Parathyroid adenoma (tissue), 2 donors: ENCODE data around the gene FMO5.
"Not testable (repeated sequence)": the region's sequence is repeated elsewhere in the genome, so short reads cannot be mapped to it uniquely, and the experiment has no call there.

Source experiments
- H2AFZ ChIP-seq: fragments of 300-600 bp; sonication (generic); one replicate; pipeline ENCODE4 v1.7.0; 2017; ENCODE audit warnings: antibody characterized with exemption, mild to moderate bottlenecking
- H3K27ac ChIP-seq: fragments of 300-600 bp; sonication (generic); one replicate; pipeline ENCODE4 v1.7.0; 2017
- H3K27me3 ChIP-seq: fragments of 300-600 bp; sonication (generic); one replicate; pipeline ENCODE4 v1.7.0; 2017; ENCODE audit warnings: low read length; ENCODE audit not compliant: control insufficient read depth, insufficient read depth
- H3K36me3 ChIP-seq: fragments of 300-600 bp; sonication (generic); one replicate; pipeline ENCODE4 v1.7.0; 2017; ENCODE audit warnings: low read length; ENCODE audit not compliant: control insufficient read depth, insufficient read depth
- H3K4me1 ChIP-seq: fragments of 300-600 bp; sonication (generic); one replicate; pipeline ENCODE4 v1.7.0; 2017; ENCODE audit warnings: control low read depth
- H3K4me2 ChIP-seq: fragments of 300-600 bp; sonication (generic); one replicate; pipeline ENCODE4 v1.7.0; 2017; ENCODE audit warnings: low read length
- H3K4me3 ChIP-seq: fragments of 300-600 bp; sonication (generic); one replicate; pipeline ENCODE4 v1.7.0; 2017; ENCODE audit warnings: low read depth, low read length
- H3K79me2 ChIP-seq: fragments of 300-600 bp; sonication (generic); one replicate; pipeline ENCODE4 v1.7.0; 2017; ENCODE audit warnings: control low read depth
- H3K9ac ChIP-seq: fragments of 300-600 bp; sonication (generic); one replicate; pipeline ENCODE4 v1.7.0; 2017; ENCODE audit warnings: mild to moderate bottlenecking
- H3K9me3 ChIP-seq: fragments of 300-600 bp; sonication (generic); one replicate; pipeline ENCODE4 v1.7.0; 2017; ENCODE audit warnings: low read length; ENCODE audit not compliant: control insufficient read depth
- TF ChIP-seq, protein P1 (sequence below): fragments of 300-600 bp; sonication (generic); IDR thresholded peaks from one replicate; pipeline ENCODE4 v1.7.0; 2017; ENCODE audit warnings: antibody characterized with exemption, mild to moderate bottlenecking
- donor health status: primary hyperparathyroidism.

Gene FMO5

DNA sequence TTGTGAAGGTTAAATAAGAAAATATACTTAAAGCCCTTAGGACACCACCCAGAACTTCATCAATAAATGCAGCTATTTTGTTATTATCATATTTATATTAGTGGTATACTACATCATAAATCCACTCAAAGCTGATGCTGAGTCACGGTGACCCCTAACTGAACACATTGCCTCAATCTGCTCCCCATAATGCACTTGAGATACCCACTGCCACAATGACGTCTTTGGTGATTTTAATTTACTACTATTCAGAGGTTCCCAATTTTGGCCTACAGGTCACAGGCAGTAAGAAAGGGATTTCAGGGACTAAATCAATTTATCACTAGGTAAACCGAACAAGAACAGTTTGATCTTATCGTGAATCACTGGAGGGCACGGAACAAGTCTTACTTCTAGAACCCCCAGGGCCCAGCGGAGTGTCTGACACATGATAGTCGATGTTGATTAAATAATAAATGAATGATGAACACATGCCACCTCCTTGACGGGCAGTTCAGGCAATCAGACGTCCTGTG is 16.9 kb upstream of the FMO5 start:
- Histone ChIP-seq H3K36me3 (no peaks in the 10 kb centered on the region), H3K79me2 (peaks cover 8% of the 10 kb centered on the region), H3K27ac (peak overlapping the region; percentile 82), H3K4me3 (peak overlapping the region; percentile 58), H2AFZ (peak overlapping the region; percentile 93), H3K4me2 (peak overlapping the region; percentile 75), H3K9me3 (no peaks in the 10 kb centered on the region), H3K4me1 (peaks cover 4% of the 10 kb centered on the region), H3K27me3 (no peaks in the 10 kb centered on the region), H3K9ac (no peak overlapping the region)
- TF ChIP-seq, protein P1, sequence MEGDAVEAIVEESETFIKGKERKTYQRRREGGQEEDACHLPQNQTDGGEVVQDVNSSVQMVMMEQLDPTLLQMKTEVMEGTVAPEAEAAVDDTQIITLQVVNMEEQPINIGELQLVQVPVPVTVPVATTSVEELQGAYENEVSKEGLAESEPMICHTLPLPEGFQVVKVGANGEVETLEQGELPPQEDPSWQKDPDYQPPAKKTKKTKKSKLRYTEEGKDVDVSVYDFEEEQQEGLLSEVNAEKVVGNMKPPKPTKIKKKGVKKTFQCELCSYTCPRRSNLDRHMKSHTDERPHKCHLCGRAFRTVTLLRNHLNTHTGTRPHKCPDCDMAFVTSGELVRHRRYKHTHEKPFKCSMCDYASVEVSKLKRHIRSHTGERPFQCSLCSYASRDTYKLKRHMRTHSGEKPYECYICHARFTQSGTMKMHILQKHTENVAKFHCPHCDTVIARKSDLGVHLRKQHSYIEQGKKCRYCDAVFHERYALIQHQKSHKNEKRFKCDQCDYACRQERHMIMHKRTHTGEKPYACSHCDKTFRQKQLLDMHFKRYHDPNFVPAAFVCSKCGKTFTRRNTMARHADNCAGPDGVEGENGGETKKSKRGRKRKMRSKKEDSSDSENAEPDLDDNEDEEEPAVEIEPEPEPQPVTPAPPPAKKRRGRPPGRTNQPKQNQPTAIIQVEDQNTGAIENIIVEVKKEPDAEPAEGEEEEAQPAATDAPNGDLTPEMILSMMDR = no peak

DNA sequence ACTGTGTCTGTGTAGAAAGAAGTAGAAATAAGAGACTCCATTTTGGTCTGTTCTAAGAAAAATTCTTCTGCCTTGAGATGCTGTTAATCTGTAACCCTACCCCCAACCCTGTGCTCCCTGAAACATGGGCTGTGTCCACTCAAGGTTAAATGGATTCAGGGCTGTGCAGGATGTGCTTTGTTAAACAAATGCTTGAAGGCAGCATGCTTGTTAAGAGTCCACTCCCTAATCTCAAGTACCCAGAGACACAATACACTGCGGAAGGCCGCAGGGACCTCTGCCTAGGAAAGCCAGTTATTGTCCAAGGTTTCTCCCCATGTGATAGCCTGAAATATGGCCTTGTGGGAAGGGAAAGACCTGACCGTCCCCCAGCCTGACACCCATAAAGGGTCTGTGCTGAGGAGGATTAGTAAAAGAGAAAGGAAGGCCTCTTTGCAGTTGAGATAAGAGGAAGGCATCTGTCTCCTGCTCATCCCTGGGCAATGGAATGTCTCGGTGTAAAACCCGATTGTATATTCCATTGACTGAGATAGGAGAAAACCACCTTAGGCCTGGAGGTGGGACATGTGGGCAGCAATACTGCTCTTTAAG is 15.1 kb upstream of the FMO5 start:
- H3K4me1 ChIP-seq, H3K4me3 ChIP-seq, H3K36me3 ChIP-seq, H3K27ac ChIP-seq, H3K9me3 ChIP-seq, H2AFZ ChIP-seq, H3K79me2 ChIP-seq, H3K4me2 ChIP-seq, H3K27me3 ChIP-seq, H3K9ac ChIP-seq: not testable (repeated sequence)

DNA sequence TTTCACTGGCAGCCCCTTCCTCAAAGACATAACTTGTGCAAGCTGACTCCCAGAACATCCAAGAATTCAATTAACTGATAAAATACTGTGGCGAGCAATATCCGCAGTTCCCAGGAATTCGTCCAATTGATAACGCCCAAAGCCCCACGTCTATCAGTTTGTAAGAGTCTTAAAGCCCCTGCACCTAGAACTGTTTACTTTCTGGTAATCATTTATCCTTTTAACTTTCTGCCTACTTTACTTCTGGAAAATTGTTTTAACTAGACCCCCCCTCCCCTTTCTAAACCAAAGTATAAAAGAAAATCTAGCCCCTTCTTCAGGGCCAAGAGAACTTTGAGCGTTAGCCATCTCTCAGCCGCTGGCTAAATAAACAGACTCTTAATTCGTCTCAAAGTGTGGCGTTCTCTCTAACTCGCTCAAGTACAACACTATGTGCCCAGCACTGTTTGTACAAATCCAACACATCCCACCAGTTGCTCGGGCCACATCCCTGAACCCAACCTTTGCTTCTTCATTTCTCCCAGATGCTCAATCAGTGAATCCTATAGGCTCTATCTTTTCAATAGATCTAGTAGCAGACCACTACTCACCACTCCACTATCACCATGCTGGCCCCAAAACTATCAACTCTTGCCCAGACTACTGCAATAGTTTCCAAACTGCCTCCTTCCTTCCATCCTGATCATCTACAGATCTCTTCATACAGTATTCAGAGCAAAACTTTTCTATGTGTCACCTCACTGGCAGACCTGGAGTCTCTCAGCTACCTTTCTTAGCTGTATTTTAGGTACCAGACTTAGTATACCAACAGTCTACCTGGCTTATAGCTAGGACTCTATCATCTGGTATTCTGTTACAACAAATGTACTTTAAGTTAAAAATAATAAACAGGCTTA is 14.0 kb upstream of the FMO5 start:
- H3K4me3 ChIP-seq = no peak overlapping the region
- no peaks in the 10 kb centered on the region for H3K79me2 ChIP-seq
- no peak overlapping the region for H2AFZ ChIP-seq
- H3K9me3 ChIP-seq = no peaks in the 10 kb centered on the region
- TF ChIP-seq, protein P1 = no peak
- H3K4me2 ChIP-seq = no peak overlapping the region
- H3K27ac ChIP-seq = no peak overlapping the region
- H3K9ac ChIP-seq = no peak overlapping the region
- no peaks in the 10 kb centered on the region for H3K27me3 ChIP-seq
- H3K36me3 ChIP-seq = no peaks in the 10 kb centered on the region
- peaks cover 4% of the 10 kb centered on the region for H3K4me1 ChIP-seq

DNA sequence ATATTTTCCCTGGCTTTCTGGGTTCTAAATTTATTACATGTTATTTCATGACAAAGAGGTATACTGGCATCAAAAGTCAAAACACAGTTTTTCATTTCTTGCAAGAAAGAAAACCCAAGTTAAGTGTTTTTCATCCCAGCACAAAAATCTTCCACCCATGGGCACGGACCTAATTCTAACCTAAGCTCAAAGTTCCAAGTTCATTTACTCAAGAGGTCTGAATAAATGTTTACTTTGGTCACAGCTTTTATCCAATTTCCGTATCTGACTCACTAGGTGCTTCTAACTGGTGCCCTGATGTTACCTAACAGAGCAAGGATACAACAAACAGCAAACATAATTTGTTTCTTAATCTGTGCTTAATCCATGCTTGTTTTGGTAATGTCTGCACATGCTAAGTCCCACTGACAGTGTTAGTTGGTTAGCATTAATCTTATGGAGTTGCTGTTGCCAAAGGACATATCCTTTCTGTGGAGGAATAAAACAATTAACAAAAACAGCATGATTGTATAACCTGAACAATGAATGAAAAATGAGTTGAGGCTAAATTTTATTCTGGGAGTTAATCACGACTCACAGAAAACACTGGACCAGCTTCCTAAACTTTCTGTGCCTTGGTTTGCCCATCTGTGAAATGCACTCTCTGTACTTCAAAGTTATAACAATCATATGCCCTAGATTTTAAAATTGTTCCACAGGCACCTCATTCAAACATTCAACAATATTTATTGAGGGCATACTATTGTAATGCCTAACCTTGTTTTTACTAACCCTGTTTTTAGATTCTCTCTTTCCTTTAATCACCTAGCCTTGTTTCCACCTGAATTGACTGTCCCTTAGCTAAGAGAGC is 13.1 kb upstream of the FMO5 start:
- H3K27me3 ChIP-seq = no peaks in the 10 kb centered on the region
- no peaks in the 10 kb centered on the region for H3K36me3 ChIP-seq
- TF ChIP-seq, protein P1 = no peak
- H2AFZ ChIP-seq = no peak overlapping the region
- no peak overlapping the region for H3K4me3 ChIP-seq
- no peak overlapping the region for H3K27ac ChIP-seq
- peaks cover 4% of the 10 kb centered on the region for H3K4me1 ChIP-seq
- no peaks in the 10 kb centered on the region for H3K79me2 ChIP-seq
- no peak overlapping the region for H3K4me2 ChIP-seq
- no peaks in the 10 kb centered on the region for H3K9me3 ChIP-seq
- no peak overlapping the region for H3K9ac ChIP-seq
